ENCODE results near the gene SPTSSB.

DNA sequence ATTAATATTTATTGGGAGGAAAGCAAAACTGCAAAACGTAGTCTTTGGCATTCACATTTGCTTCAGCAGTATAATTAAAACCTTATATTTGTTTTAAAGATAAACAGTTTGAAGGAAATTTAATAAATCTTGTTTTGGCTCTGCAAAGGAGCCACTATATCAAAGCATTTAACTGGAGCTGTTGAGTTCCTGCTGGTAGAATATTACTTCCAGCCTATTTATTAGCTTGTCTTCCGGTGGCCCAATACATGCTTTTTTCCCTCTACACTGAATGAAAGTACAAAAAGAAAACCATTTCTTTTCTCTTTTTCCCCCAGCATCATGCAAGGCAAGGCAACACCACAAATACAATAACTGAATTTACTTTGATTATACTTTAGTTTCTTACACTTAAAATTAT is 26.3 kb downstream of the SPTSSB start:
- TF ChIP-seq CTCF (conservative IDR thresholded peaks at IDR 0.05; ENCODE audit: low read depth in 2 of 2), result no peak
- TF ChIP-seq JUNB (IDR thresholded peaks at IDR 0.05; ENCODE audit: unreplicated experiment), result no peak
- TF ChIP-seq EZH2 (IDR thresholded peaks at IDR 0.05; ENCODE audit: low read depth, unreplicated experiment), result no peak
- no peak for TF ChIP-seq REST (IDR thresholded peaks at IDR 0.05; ENCODE audit: unreplicated experiment)
- no peak for TF ChIP-seq STAT1 (IDR thresholded peaks at IDR 0.05; ENCODE audit: unreplicated experiment)
- no peak for TF ChIP-seq POLR2AphosphoS5 (IDR thresholded peaks at IDR 0.05; ENCODE audit: low read depth)
- no peak for TF ChIP-seq ZNF114 (CRISPR knock-in tag; IDR thresholded peaks at IDR 0.05)
- TF ChIP-seq EZH2phosphoT487 (IDR thresholded peaks at IDR 0.05; ENCODE audit: unreplicated experiment), result no peak
- TF ChIP-seq NANOG (IDR thresholded peaks at IDR 0.05; ENCODE audit: borderline replicate concordance), result no peak
- no peak for TF ChIP-seq CREB1 (CRISPR knock-in tag; IDR thresholded peaks at IDR 0.05; ENCODE audit: low read depth)
- TF ChIP-seq ETS1 (IDR thresholded peaks at IDR 0.05), result no peak
- no peak for TF ChIP-seq ZNF331 (CRISPR knock-in tag; IDR thresholded peaks at IDR 0.05; ENCODE audit: low read depth)
- TF ChIP-seq ZNF462 (CRISPR knock-in tag; IDR thresholded peaks at IDR 0.05), result no peak

Data from GM23338 (cell line).